ENCODE data around the gene RCBTB2. TPM values are rescaled to one million over a fixed set of nuclear protein-coding genes. Genes with fewer than 3 reads are reported as not detected.

RCBTB2 gene
- total RNA-seq, 1 donor from 2014 or later, result 38.4 TPM

- Histone ChIP-seq H3K9ac (no peak overlapping the region), H3K4me2 (no peak overlapping the region), H3K4me3 (no peak overlapping the region), H3K36me3 (no peaks in the 10 kb centered on the region), H3K4me1 (no peaks in the 10 kb centered on the region), H3K27ac (no peak overlapping the region), H3K27me3 (no peaks in the 10 kb centered on the region), H3F3A (ENCODE audit: low read depth) (no peaks in the 10 kb centered on the region), H3K9me3 (ENCODE audit: low read depth) (no peaks in the 10 kb centered on the region), H4K20me1 (ENCODE audit: low read depth) (no peaks in the 10 kb centered on the region), H2AFZ (replicated peaks) (no peak overlapping the region), H3K79me2 (ENCODE audit: low read depth) (no peaks in the 10 kb centered on the region)
- TF ChIP-seq EZH2phosphoT487 (IDR thresholded peaks at IDR 0.05) (no peak), CTCF (IDR thresholded peaks at IDR 0.05) (no peak), EZH2 (IDR thresholded peaks at IDR 0.05) (no peak)
- no peak for DNase-seq (ENCODE audit: low spot score)
- H3K36me3 Mint-ChIP-seq, result peaks cover 7% of the 10 kb centered on the region
- peaks cover 4% of the 10 kb centered on the region for H3K4me1 Mint-ChIP-seq
- H3K27ac Mint-ChIP-seq, result no peak overlapping the region
- H3K4me3 Mint-ChIP-seq, result no peak overlapping the region
- H3K27me3 Mint-ChIP-seq (ENCODE audit: insufficient read depth, low read depth), result peaks cover 2% of the 10 kb centered on the region
- H3K9me3 Mint-ChIP-seq, result no peaks in the 10 kb centered on the region
Observed at GRCh38 chr13:48505012-48505411, 27.9 kb downstream of the RCBTB2 start.

- Mint-ChIP-seq H3K9me3 (no peaks in the 10 kb centered on the region), H3K4me3 (no peak overlapping the region), H3K27me3 (ENCODE audit: insufficient read depth, low read depth) (peaks cover 4% of the 10 kb centered on the region), H3K27ac (no peak overlapping the region), H3K36me3 (peaks cover 7% of the 10 kb centered on the region), H3K4me1 (peaks cover 4% of the 10 kb centered on the region)
- TF ChIP-seq EZH2phosphoT487 (IDR thresholded peaks at IDR 0.05) (no peak), EZH2 (IDR thresholded peaks at IDR 0.05) (no peak), CTCF (IDR thresholded peaks at IDR 0.05) (peak; percentile 3)
- Histone ChIP-seq H3K9me3 (ENCODE audit: low read depth) (no peaks in the 10 kb centered on the region), H3K27me3 (no peaks in the 10 kb centered on the region), H3K4me3 (no peak overlapping the region), H3K27ac (no peak overlapping the region), H3K79me2 (ENCODE audit: low read depth) (no peaks in the 10 kb centered on the region), H2AFZ (replicated peaks) (no peak overlapping the region), H3K4me1 (no peaks in the 10 kb centered on the region), H3F3A (ENCODE audit: low read depth) (no peaks in the 10 kb centered on the region), H3K36me3 (no peaks in the 10 kb centered on the region), H3K9ac (no peak overlapping the region), H4K20me1 (ENCODE audit: low read depth) (no peaks in the 10 kb centered on the region), H3K4me2 (no peak overlapping the region)
- DNase-seq (ENCODE audit: low spot score), result no peak
Observed at GRCh38 chr13:48504606-48505005, 28.3 kb downstream of the RCBTB2 start.

- H3K27ac ChIP-seq, result no peak overlapping the region
- H2AFZ ChIP-seq (replicated peaks), result no peak overlapping the region
- H3K4me1 ChIP-seq, result no peaks in the 10 kb centered on the region
- H3K9ac ChIP-seq, result no peak overlapping the region
- H4K20me1 ChIP-seq (ENCODE audit: low read depth), result no peaks in the 10 kb centered on the region
- Mint-ChIP-seq H3K27me3 (ENCODE audit: insufficient read depth, low read depth) (peaks cover 4% of the 10 kb centered on the region), H3K9me3 (no peaks in the 10 kb centered on the region), H3K27ac (no peak overlapping the region), H3K4me1 (peaks cover 4% of the 10 kb centered on the region), H3K36me3 (peaks cover 11% of the 10 kb centered on the region), H3K4me3 (no peak overlapping the region)
- no peaks in the 10 kb centered on the region for H3F3A ChIP-seq (ENCODE audit: low read depth)
- no peak overlapping the region for H3K4me2 ChIP-seq
- H3K79me2 ChIP-seq (ENCODE audit: low read depth), result no peaks in the 10 kb centered on the region
- no peaks in the 10 kb centered on the region for H3K36me3 ChIP-seq
- no peak overlapping the region for H3K4me3 ChIP-seq
- TF ChIP-seq EZH2phosphoT487 (IDR thresholded peaks at IDR 0.05), result no peak
- TF ChIP-seq CTCF (IDR thresholded peaks at IDR 0.05), result no peak
- TF ChIP-seq EZH2 (IDR thresholded peaks at IDR 0.05), result no peak
- no peaks in the 10 kb centered on the region for H3K9me3 ChIP-seq (ENCODE audit: low read depth)
- no peaks in the 10 kb centered on the region for H3K27me3 ChIP-seq
- DNase-seq (ENCODE audit: low spot score), result no peak
Observed at GRCh38 chr13:48502601-48503319, 30.1 kb downstream of the RCBTB2 start.

Data from neural progenitor cell (in vitro differentiated cells).